Bronchial epithelial cell (primary cell): ENCODE results near the gene ANKRD31. TPM values are rescaled to one million over a fixed set of nuclear protein-coding genes. Genes with fewer than 3 reads are reported as not detected.
A peak's percentile ranks its signal among the peaks of the same experiment; 100 is the strongest.

Experiments used
- DNase-seq: peaks from one replicate; pipeline ENCODE4 v3.0.0-alpha.2; 2010; ENCODE audit warnings: low read depth
- FAIRE-seq: peaks from 2 replicates; lab custom pipeline; 2011; peaks lifted over from hg19 to GRCh38; lab: Jason Lieb, UNC
- H3K27me3 ChIP-seq: 2 replicates; pipeline ENCODE4 v1.5.1; 2011; ENCODE audit warnings: low read length; ENCODE audit not compliant: control insufficient read depth, insufficient read depth
- H3K36me3 ChIP-seq: 2 replicates; pipeline ENCODE4 v1.5.1; 2011; ENCODE audit warnings: low read length; ENCODE audit not compliant: control insufficient read depth, insufficient read depth
- H3K4me3 ChIP-seq: 2 replicates; pipeline ENCODE4 v1.5.1; 2011; ENCODE audit warnings: mild to moderate bottlenecking, low read depth, low read length, control low read depth
- CTCF ChIP-seq: IDR thresholded peaks from 2 replicates; pipeline ENCODE4 v1.5.1; 2011; ENCODE audit warnings: mild to moderate bottlenecking, moderate library complexity, low read length, control low read depth, inconsistent platforms; ENCODE audit not compliant: insufficient read depth, severe bottlenecking
- total RNA-seq: library from RNA; depleted of rRNA; stranded (reverse); fragments of >200 nt; gene quantifications from 2 replicates; pipeline ENCODE4 v1.2.1, GENCODE V29; 2014

ANKRD31 gene
- total RNA-seq, 1 donor from 2014 or later, result 0.26 TPM

- TF ChIP-seq CTCF, result no peak
- Histone ChIP-seq H3K36me3 (no peaks in the 10 kb centered on the region), H3K27me3 (no peaks in the 10 kb centered on the region), H3K4me3 (no peak overlapping the region)
- DNase-seq (peak; percentile 87), FAIRE-seq (no peak)
Observed at GRCh38 chr5:75200776-75201175, 35.9 kb downstream of the ANKRD31 start.

- FAIRE-seq, result no peak
- no peak for TF ChIP-seq CTCF
- H3K36me3 ChIP-seq, result no peaks in the 10 kb centered on the region
- no peaks in the 10 kb centered on the region for H3K27me3 ChIP-seq
- no peak for DNase-seq
- no peak overlapping the region for H3K4me3 ChIP-seq
Observed at GRCh38 chr5:75199946-75200345, 36.7 kb downstream of the ANKRD31 start.

- Histone ChIP-seq H3K27me3 (no peaks in the 10 kb centered on the region), H3K4me3 (no peak overlapping the region), H3K36me3 (no peaks in the 10 kb centered on the region)
- DNase-seq (no peak), FAIRE-seq (no peak)
- no peak for TF ChIP-seq CTCF
Observed at GRCh38 chr5:75199071-75199470, 37.6 kb downstream of the ANKRD31 start.

- DNase-seq (no peak), FAIRE-seq (no peak)
- Histone ChIP-seq H3K27me3 (no peaks in the 10 kb centered on the region), H3K36me3 (no peaks in the 10 kb centered on the region), H3K4me3 (no peak overlapping the region)
- TF ChIP-seq CTCF, result no peak
Observed at GRCh38 chr5:75197745-75198144, 38.9 kb downstream of the ANKRD31 start.

- H3K4me3 ChIP-seq, result no peak overlapping the region
- DNase-seq (peak; percentile 6), FAIRE-seq (no peak)
- TF ChIP-seq CTCF, result no peak
- no peaks in the 10 kb centered on the region for H3K27me3 ChIP-seq
- no peaks in the 10 kb centered on the region for H3K36me3 ChIP-seq
Observed at GRCh38 chr5:75192804-75193203, 43.9 kb downstream of the ANKRD31 start.

- DNase-seq, result no peak
Observed at GRCh38 chr5:75192264-75192663, 44.4 kb downstream of the ANKRD31 start.

More at GRCh38 chr5:75192264-75192663, 44.4 kb downstream of the ANKRD31 start:
- Histone ChIP-seq H3K4me3 (no peak overlapping the region), H3K27me3 (no peaks in the 10 kb centered on the region), H3K36me3 (no peaks in the 10 kb centered on the region)
- no peak for TF ChIP-seq CTCF
- no peak for FAIRE-seq
